Endothelial cell of umbilical vein (primary cell): ENCODE results near the gene ATOSB. TPM values are rescaled to one million over a fixed set of nuclear protein-coding genes. Genes with fewer than 3 reads are reported as not detected.

Experiments
- BruUV-seq: library from RNA; stranded (reverse); fragments of 400-500 nt; replicated peaks from 2 replicates; lab custom pipeline; 2021; lab: Mats Ljungman, UMichigan
- CTCF ChIA-PET: fragments of 300-600, 350-600 bp; sonication (Branson Sonifier 250); formaldehyde crosslinking; loops from one replicate; lab custom pipeline; 2021; ENCODE audit warnings: antibody characterized with exemption, inconsistent platforms; lab: Charles Lee
- POLR2A ChIA-PET: fragments of 300-600, 350-600 bp; sonication (Branson Sonifier 250); formaldehyde crosslinking; loops from one replicate; lab custom pipeline; 2021; ENCODE audit warnings: antibody characterized with exemption, inconsistent platforms; lab: Charles Lee
- DNase-seq: peaks from one replicate; pipeline ENCODE4 v3.0.0-alpha.2; 2011; ENCODE audit warnings: low read depth, low spot score
- FAIRE-seq: peaks from 2 replicates; lab custom pipeline; 2011; peaks lifted over from hg19 to GRCh38; lab: Jason Lieb, UNC
- H2AFZ ChIP-seq: 2 replicates; pipeline ENCODE4 v1.6.0; 2012; ENCODE audit warnings: low read depth, low read length, control low read depth, inconsistent platforms
- H3K27ac ChIP-seq: 2 replicates; pipeline ENCODE4 v1.5.1; 2011; ENCODE audit warnings: low read depth, mild to moderate bottlenecking, control low read depth, low read length, moderate library complexity; ENCODE audit not compliant: insufficient read depth
- H3K27me3 ChIP-seq, 2 experiments: 2 replicates each; pipeline versions ENCODE4 v1.6.0 to v1.6.1; 2011; ENCODE audit warnings: low read length in 2 of 2, mixed read lengths in 1 of 2; ENCODE audit not compliant: control insufficient read depth in 2 of 2, insufficient read depth in 2 of 2
- H3K36me3 ChIP-seq, 2 experiments: 2 replicates in 1 of 2; 3 replicates in 1 of 2; pipeline ENCODE4 v1.5.1; 2011; ENCODE audit warnings: low read length in 2 of 2, mild to moderate bottlenecking in 1 of 2, moderate library complexity in 1 of 2; ENCODE audit not compliant: control insufficient read depth in 2 of 2, insufficient read depth in 2 of 2; ENCODE audit errors: extremely low read depth in 1 of 2
- H3K4me1 ChIP-seq: 3 replicates; pipeline ENCODE4 v1.5.1; 2011; ENCODE audit warnings: mild to moderate bottlenecking, low read length; ENCODE audit not compliant: control insufficient read depth, insufficient read depth; ENCODE audit errors: extremely low read depth
- H3K4me2 ChIP-seq: 2 replicates; pipeline ENCODE4 v1.6.1; 2011; ENCODE audit warnings: low read length, control low read depth, mixed read lengths; ENCODE audit not compliant: insufficient read depth
- H3K4me3 ChIP-seq, 3 experiments: fragments of 200-600 bp in 1 of 3; sonication (generic), shearing (Covaris generic) in 1 of 3; replicated peaks in 1 of 3; 2 replicates each; pipeline ENCODE4 v1.5.1; 2011 to 2016; ENCODE audit warnings: control low read depth in 3 of 3, low read length in 3 of 3, mild to moderate bottlenecking in 2 of 3, inconsistent platforms in 1 of 3, low read depth in 1 of 3, moderate library complexity in 1 of 3; ENCODE audit not compliant: insufficient read depth in 1 of 3
- H3K79me2 ChIP-seq: 2 replicates; pipeline ENCODE4 v1.6.0; 2012; ENCODE audit warnings: low read length, inconsistent platforms; ENCODE audit not compliant: control insufficient read depth, insufficient read depth
- H3K9ac ChIP-seq: replicated peaks from 2 replicates; pipeline ENCODE3; 2011; ENCODE audit warnings: low read length, control low read depth; ENCODE audit not compliant: insufficient read depth; ENCODE audit errors: extremely low read depth
- H3K9me1 ChIP-seq: replicated peaks from 3 replicates; pipeline ENCODE4 v1.6.0; 2011; ENCODE audit warnings: mild to moderate bottlenecking, low read length; ENCODE audit not compliant: control insufficient read depth, insufficient read depth; ENCODE audit errors: extremely low read depth
- H3K9me3 ChIP-seq: replicated peaks from 2 replicates; pipeline ENCODE4 v1.5.1; 2012; ENCODE audit warnings: low read length, inconsistent platforms; ENCODE audit not compliant: control insufficient read depth, insufficient read depth
- H4K20me1 ChIP-seq: replicated peaks from 2 replicates; pipeline ENCODE3; 2011; ENCODE audit warnings: mild to moderate bottlenecking, low read length; ENCODE audit not compliant: control insufficient read depth, insufficient read depth; ENCODE audit errors: extremely low read depth
- FOS ChIP-seq: IDR thresholded peaks from 2 replicates; pipeline ENCODE4 v1.6.1; 2011; ENCODE audit warnings: mild to moderate bottlenecking, low read length, moderate library complexity, borderline replicate concordance; ENCODE audit not compliant: insufficient read depth
- GATA2 ChIP-seq: IDR thresholded peaks from 2 replicates; pipeline ENCODE4 v1.7.0; 2011; ENCODE audit warnings: low read depth, mild to moderate bottlenecking, moderate library complexity, mixed read lengths, low read length; ENCODE audit not compliant: insufficient read length, insufficient read depth
- JUN ChIP-seq: IDR thresholded peaks from 2 replicates; pipeline ENCODE4 v1.6.1; 2011; ENCODE audit warnings: borderline replicate concordance, low read depth; ENCODE audit not compliant: insufficient read length, insufficient read depth
- MAX ChIP-seq: IDR thresholded peaks from 2 replicates; pipeline ENCODE4 v1.6.1; 2011; ENCODE audit not compliant: insufficient read depth, insufficient read length
- POLR2A ChIP-seq: IDR thresholded peaks from 2 replicates; pipeline ENCODE4 v1.6.1; 2012; ENCODE audit warnings: low read depth, mild to moderate bottlenecking, control low read depth, low read length
- dilution Hi-C: fragments of 300-500 bp; cut with MboI; formaldehyde crosslinking; loops from one replicate; pipeline ENCODE4 v1.15.0; 2019; ENCODE audit warnings: low sequenced_read_pairs; ENCODE audit not compliant: extremely low pct_ligation_motif_present
- intact Hi-C: fragments of 100-400 bp; cut with micrococcal nuclease; formaldehyde crosslinking; loops from one replicate; pipeline ENCODE4 v1.10.0; 2022
- polyA plus RNA-seq, 4 experiments: library from polyadenylated mRNA; depleted of rRNA in 3 of 4; stranded (reverse) in 3 of 4; unstranded in 1 of 4; fragments of >200 nt; gene quantifications; 2 replicates each; pipeline versions ENCODE4 v1.2.1 to v1.2.3, GENCODE V29; 2011 to 2012; ENCODE audit warnings: missing spikeins in 1 of 4
- total RNA-seq: library from RNA; stranded (reverse); gene quantifications from 2 replicates; pipeline ENCODE4 v1.2.3, GENCODE V29; 2021

The ATOSB gene
- total and polyA plus RNA-seq, 2 donors (not counting 3 experiments of a cell fraction or from before 2014, with no cell fraction given), result 34.7 to 58.0 TPM

GRCh38 chr9:35054185-35054835, 61.4 kb downstream of the ATOSB start:
- CTCF ChIA-PET, result interaction anchor here (6.9 kb wide), 1 partner anchor 155 kb away, joined by 258 read pairs; no protein-coding TSS in a partner anchor
- DNase-seq, result no peak

More at GRCh38 chr9:35054185-35054835, 61.4 kb downstream of the ATOSB start:
- no peak overlapping the region for H3K4me3 ChIP-seq
- intact Hi-C loops (no loop called here), dilution Hi-C loops (no loop called here)
- H3K4me2 ChIP-seq, result no peak overlapping the region
- H3K27ac ChIP-seq, result no peak overlapping the region
- no peak overlapping the region for H2AFZ ChIP-seq
- peaks cover 30 to 32% of the 10 kb centered on the region in 2 experiments for H3K36me3 ChIP-seq
- no peak overlapping the region for H3K9ac ChIP-seq
- FAIRE-seq, result no peak
- H4K20me1 ChIP-seq, result no peaks in the 10 kb centered on the region
- H3K79me2 ChIP-seq, result no peaks in the 10 kb centered on the region
- no TSS peak for BruUV-seq
- H3K9me1 ChIP-seq, result no peaks in the 10 kb centered on the region
- no peak for TF ChIP-seq FOS
- TF ChIP-seq POLR2A, result no peak
- no peak for TF ChIP-seq GATA2
- no peak for TF ChIP-seq JUN
- no peak for TF ChIP-seq MAX
- no peaks in the 10 kb centered on the region for H3K9me3 ChIP-seq
- no peaks in the 10 kb centered on the region for H3K4me1 ChIP-seq
- no peaks in the 10 kb centered on the region for H3K27me3 ChIP-seq
- POLR2A ChIA-PET, result no interaction called here

Other genes with a start within 250 kb of the ATOSB start
- gene PHF24, start 157.6 kb downstream of the ATOSB start, total RNA-seq, result not detected in 2 replicates
- not detected in 2 replicates for gene PHF24, start 157.6 kb downstream of the ATOSB start, polyA plus RNA-seq
- 9.7 and 12.8 TPM in 2 replicates for gene DNAJB5, start 126.1 kb downstream of the ATOSB start, total RNA-seq
- 8.5 and 8.6 TPM in 2 replicates for gene DNAJB5, start 126.1 kb downstream of the ATOSB start, polyA plus RNA-seq
- gene VCP, start 43.2 kb downstream of the ATOSB start, total RNA-seq, result 450 and 493 TPM in 2 replicates
- 310 and 349 TPM in 2 replicates for gene VCP, start 43.2 kb downstream of the ATOSB start, polyA plus RNA-seq
- gene FANCG, start 35.9 kb downstream of the ATOSB start, total RNA-seq, result 50.0 and 58.0 TPM in 2 replicates
- gene FANCG, start 35.9 kb downstream of the ATOSB start, polyA plus RNA-seq, result 26.5 and 31.6 TPM in 2 replicates
- 17.7 and 23.5 TPM in 2 replicates for gene PIGO, start 19.3 kb downstream of the ATOSB start, total RNA-seq
- gene PIGO, start 19.3 kb downstream of the ATOSB start, polyA plus RNA-seq, result 27.3 and 29.8 TPM in 2 replicates
- gene STOML2, start 12.7 kb downstream of the ATOSB start, total RNA-seq, result 142 and 144 TPM in 2 replicates
- gene STOML2, start 12.7 kb downstream of the ATOSB start, polyA plus RNA-seq, result 187 and 206 TPM in 2 replicates
- gene UNC13B, start 46.1 kb upstream of the ATOSB start, total RNA-seq, result 44.2 and 46.2 TPM in 2 replicates
- gene UNC13B, start 46.1 kb upstream of the ATOSB start, polyA plus RNA-seq, result 27.3 and 30.1 TPM in 2 replicates